ENCODE data around the gene CYP2C8. TPM values are rescaled to one million over a fixed set of nuclear protein-coding genes. Genes with fewer than 3 reads are reported as not detected.
"Not testable (repeated sequence)": the region's sequence is repeated elsewhere in the genome, so short reads cannot be mapped to it uniquely, and the experiment has no call there.

CYP2C8 gene
- total RNA-seq: under 1 TPM in 1 of 4 donors, not detected in 3; 0.31 TPM
- 0.11 TPM for polyA plus RNA-seq
- long read RNA-seq, donor 1: 0 reads
- long read RNA-seq, donor 2: 0 reads
- long read RNA-seq, donor 3: 0 reads
- long read RNA-seq, donor 4: 0 reads

DNA sequence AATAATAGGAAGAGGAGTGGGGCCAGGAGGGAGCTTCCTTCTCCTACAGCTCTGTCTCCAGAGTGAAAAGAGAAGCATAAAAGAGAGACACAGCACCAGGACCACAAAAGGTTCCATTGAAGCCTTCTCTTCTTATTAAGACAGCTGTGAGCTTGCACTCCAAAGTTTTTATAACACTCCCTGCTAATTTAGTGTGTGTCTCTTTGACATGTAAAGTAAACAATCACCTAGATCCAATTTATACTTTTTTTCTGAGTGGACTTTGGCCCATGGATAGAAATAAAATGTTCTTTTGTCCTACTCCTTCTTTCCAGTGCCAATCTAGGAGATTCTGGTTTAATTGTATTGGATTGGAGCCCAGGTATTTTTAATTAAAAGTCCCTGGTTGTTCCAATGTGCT, at the start of gene CYP2C8:
Gene CYP2C8 (minus strand): TSS at position 212 of the 400 bp plus-strand sequence. CDS start 95 bp downstream, at position 117.
- Histone ChIP-seq H3K4me1 (ENCODE audit: control insufficient read depth, insufficient read depth, low read length) (no peaks in the 10 kb centered on the region), H3K4me3 (ENCODE audit: low read length) (no peak within 1 kb of the TSS), H3K27me3 (ENCODE audit: control insufficient read depth, insufficient read depth) (no peaks in the 10 kb centered on the region), H3K9me3 (ENCODE audit: control insufficient read depth, low read length) (no peaks in the 10 kb centered on the region), H3K27ac (ENCODE audit: low read length) (no peak within 1 kb of the TSS)
- DNase-seq (no peak), ATAC-seq (no peak)
- intact Hi-C loops (cut with DNase I): no loop called here

DNA sequence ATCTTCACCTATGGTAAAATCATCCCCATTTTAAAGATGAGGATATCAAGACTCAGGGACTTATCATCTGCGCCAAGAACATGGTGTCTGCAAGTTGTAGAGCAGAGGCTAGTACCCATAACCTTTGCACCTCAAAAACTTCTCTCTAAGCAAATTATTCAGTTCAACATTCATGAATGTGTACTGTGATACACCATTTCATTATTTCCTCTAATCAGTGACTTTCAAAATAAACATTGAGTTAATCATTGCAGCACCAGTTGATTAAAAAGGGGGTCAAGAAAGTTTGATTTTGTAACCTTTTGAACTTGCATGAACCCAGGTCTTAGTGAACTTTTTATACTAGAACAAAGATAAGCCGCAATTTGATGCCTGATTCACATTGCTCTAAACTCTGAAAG, 47.6 kb upstream of the CYP2C8 start:
- H3K27ac ChIP-seq (ENCODE audit: low read length): no peak overlapping the region
- WGBS: 66% methylated on average over 2 of the region's 2 CpGs
- H3K9me3 ChIP-seq (ENCODE audit: control insufficient read depth, low read length): no peaks in the 10 kb centered on the region
- no peak for DNase-seq
- intact Hi-C loops (cut with DNase I): no loop called here
- no peaks in the 10 kb centered on the region for H3K27me3 ChIP-seq (ENCODE audit: control insufficient read depth, insufficient read depth)
- H3K4me3 ChIP-seq (ENCODE audit: low read length): no peak overlapping the region
- H3K4me1 ChIP-seq (ENCODE audit: control insufficient read depth, insufficient read depth, low read length): no peaks in the 10 kb centered on the region
- ATAC-seq: no peak

DNA sequence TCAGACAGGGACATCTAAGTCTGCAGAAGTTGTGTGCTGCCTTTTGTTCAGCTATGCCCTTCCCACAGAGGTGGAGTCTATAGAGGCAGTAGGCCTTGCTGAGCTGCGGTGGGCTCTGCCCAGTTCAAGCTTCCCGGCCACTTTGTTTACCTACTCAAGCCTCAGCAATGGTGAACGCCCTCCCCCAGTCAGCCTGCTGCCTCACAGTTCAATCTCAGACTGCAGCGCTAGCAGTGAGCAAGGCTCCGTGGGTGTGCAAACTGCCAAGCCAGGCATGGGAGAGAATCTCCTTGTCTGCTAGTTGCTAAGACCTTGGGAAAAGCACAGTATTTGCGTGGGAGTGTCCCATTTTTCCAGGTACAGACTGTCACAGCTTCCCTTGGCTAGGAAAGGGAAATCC, 41.5 kb upstream of the CYP2C8 start:
- H3K27ac ChIP-seq (ENCODE audit: low read length); H3K4me1 ChIP-seq (ENCODE audit: control insufficient read depth, insufficient read depth, low read length); H3K9me3 ChIP-seq (ENCODE audit: control insufficient read depth, low read length); intact Hi-C loops (cut with DNase I); H3K4me3 ChIP-seq (ENCODE audit: low read length); ATAC-seq; H3K27me3 ChIP-seq (ENCODE audit: control insufficient read depth, insufficient read depth): not testable (repeated sequence)
- peak in 1 of 3 donors; percentile 13 for DNase-seq
- WGBS: 85% methylated on average over 6 of the region's 6 CpGs

DNA sequence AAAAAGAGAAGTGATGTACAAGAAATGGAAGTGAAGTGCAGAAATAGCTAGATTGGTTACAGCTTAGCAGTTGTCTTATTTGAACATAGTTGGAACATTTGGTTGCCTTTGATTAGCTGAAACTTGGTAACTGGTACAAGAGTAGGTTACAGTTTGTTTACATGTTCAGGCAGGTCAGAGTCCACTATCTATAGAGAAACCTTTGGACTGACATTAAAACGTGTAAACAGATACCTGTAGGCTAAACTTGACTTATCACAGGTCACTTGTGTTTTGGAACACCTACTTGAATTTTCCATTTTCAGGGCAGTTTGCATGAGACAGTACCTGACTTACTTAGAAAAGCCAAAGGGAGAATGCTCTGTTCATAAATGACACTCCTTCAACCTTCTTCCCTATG, 28.5 kb upstream of the CYP2C8 start:
- no peak for ATAC-seq
- intact Hi-C loops (cut with DNase I): no loop called here
- no peak for DNase-seq
- H3K27ac ChIP-seq (ENCODE audit: low read length): no peak overlapping the region
- no peaks in the 10 kb centered on the region for H3K9me3 ChIP-seq (ENCODE audit: control insufficient read depth, low read length)
- 46% methylated on average over 1 of the region's 1 CpG for whole genome bisulfite sequencing
- no peak overlapping the region for H3K4me3 ChIP-seq (ENCODE audit: low read length)
- H3K4me1 ChIP-seq (ENCODE audit: control insufficient read depth, insufficient read depth, low read length): no peaks in the 10 kb centered on the region
- H3K27me3 ChIP-seq (ENCODE audit: control insufficient read depth, insufficient read depth): no peaks in the 10 kb centered on the region

DNA sequence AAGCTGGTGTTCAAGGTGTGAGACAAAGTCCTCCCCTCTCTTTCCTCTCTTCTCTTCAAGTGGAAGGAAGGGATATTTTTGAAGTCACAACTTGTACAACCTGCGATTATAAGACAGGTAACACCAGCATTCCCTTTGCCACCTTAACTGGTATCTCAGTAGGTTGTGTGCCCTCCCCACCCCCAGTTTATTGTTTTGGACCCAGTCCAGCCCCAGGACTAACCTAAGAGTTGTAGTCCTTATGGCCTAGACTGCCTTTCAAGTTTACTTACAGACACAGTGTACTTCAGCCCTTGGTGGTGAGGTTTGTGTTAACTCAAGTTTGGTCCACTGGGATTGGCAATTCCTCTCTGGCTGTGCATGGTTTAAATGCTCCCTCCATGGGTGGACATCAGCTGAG, 26.8 kb upstream of the CYP2C8 start:
- ATAC-seq (no peak), DNase-seq (no peak)

GRCh38 chr10:95079626-95080025, 10.3 kb upstream of the CYP2C8 start:
- ATAC-seq; H3K27ac ChIP-seq (ENCODE audit: low read length); H3K4me1 ChIP-seq (ENCODE audit: control insufficient read depth, insufficient read depth, low read length); H3K9me3 ChIP-seq (ENCODE audit: control insufficient read depth, low read length); H3K4me3 ChIP-seq (ENCODE audit: low read length); DNase-seq; intact Hi-C loops (cut with DNase I); H3K27me3 ChIP-seq (ENCODE audit: control insufficient read depth, insufficient read depth): not testable (repeated sequence)
- 76% methylated on average over 4 of the region's 5 CpGs for WGBS

More for the DNA sequence above, 26.8 kb upstream of the CYP2C8 start:
- Histone ChIP-seq H3K4me1 (ENCODE audit: control insufficient read depth, insufficient read depth, low read length) (no peaks in the 10 kb centered on the region), H3K9me3 (ENCODE audit: control insufficient read depth, low read length) (no peaks in the 10 kb centered on the region), H3K4me3 (ENCODE audit: low read length) (no peak overlapping the region), H3K27me3 (ENCODE audit: control insufficient read depth, insufficient read depth) (no peaks in the 10 kb centered on the region), H3K27ac (ENCODE audit: low read length) (no peak overlapping the region)
- intact Hi-C loops (cut with DNase I): no loop called here
- WGBS: 96% methylated on average over 1 of the region's 1 CpG

DNA sequence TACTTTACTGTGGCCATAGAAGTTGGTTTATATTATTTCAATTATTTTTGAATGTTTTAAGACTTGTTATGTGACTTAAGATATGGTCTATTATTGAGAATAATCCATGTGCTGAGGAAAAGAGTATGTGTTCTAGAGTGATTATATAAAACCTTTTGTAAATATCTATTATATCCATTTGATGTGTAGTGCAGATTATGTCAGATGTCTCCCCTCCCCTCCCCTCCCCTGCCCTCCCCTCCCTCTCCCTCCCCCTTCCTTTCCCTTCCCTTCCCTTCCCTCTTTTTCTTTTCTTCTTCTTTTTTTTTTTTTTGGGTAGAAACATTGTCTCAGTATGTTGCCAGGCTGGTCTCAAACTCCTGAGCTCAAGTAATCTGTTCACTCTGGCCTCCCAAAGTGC, 8.3 kb upstream of the CYP2C8 start:
- H3K27ac ChIP-seq (ENCODE audit: low read length): no peak overlapping the region
- DNase-seq (no peak), ATAC-seq (no peak)
- H3K9me3 ChIP-seq (ENCODE audit: control insufficient read depth, low read length): no peaks in the 10 kb centered on the region
- no peak overlapping the region for H3K4me3 ChIP-seq (ENCODE audit: low read length)
- H3K4me1 ChIP-seq (ENCODE audit: control insufficient read depth, insufficient read depth, low read length): no peaks in the 10 kb centered on the region
- H3K27me3 ChIP-seq (ENCODE audit: control insufficient read depth, insufficient read depth): no peaks in the 10 kb centered on the region
- intact Hi-C loops (cut with DNase I): no loop called here

GRCh38 chr10:95071107-95071660, 1.9 kb upstream of the CYP2C8 start:
- no peak for ATAC-seq
- Histone ChIP-seq H3K4me1 (ENCODE audit: control insufficient read depth, insufficient read depth, low read length) (no peaks in the 10 kb centered on the region), H3K27ac (ENCODE audit: low read length) (no peak overlapping the region), H3K27me3 (ENCODE audit: control insufficient read depth, insufficient read depth) (no peaks in the 10 kb centered on the region), H3K4me3 (ENCODE audit: low read length) (no peak overlapping the region), H3K9me3 (ENCODE audit: control insufficient read depth, low read length) (no peaks in the 10 kb centered on the region)
- intact Hi-C loops (cut with DNase I): no loop called here
- no peak for DNase-seq
- WGBS: 70% methylated on average over 3 of the region's 3 CpGs

DNA sequence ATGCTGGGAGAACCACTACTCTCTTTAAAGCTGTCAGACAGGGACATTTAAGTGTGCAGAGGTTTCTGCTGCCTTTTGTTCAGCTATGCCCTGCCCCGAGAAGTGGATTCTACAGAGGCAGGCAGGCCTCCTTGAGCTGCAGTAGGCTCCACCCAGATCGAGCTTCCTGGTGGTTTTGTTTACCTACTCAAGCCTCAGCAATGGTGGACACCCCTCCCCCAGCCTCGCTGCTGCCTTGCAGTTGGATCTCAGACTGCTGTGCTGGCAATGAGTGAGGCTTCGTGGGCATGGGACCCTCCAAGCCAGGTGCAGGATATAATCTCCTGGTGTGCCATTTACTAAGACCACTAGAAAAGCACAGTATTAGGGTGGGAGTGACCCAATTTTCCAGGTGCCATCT, 5.2 kb downstream of the CYP2C8 start:
- ATAC-seq; DNase-seq; H3K4me3 ChIP-seq (ENCODE audit: low read length); H3K4me1 ChIP-seq (ENCODE audit: control insufficient read depth, insufficient read depth, low read length); H3K27me3 ChIP-seq (ENCODE audit: control insufficient read depth, insufficient read depth); intact Hi-C loops (cut with DNase I); H3K9me3 ChIP-seq (ENCODE audit: control insufficient read depth, low read length); H3K27ac ChIP-seq (ENCODE audit: low read length): not testable (repeated sequence)
- WGBS: 82% methylated on average over 4 of the region's 4 CpGs

- 82% methylated on average over 3 of the region's 3 CpGs for WGBS
- no peak for DNase-seq
- Histone ChIP-seq H3K27me3 (ENCODE audit: control insufficient read depth, insufficient read depth) (no peaks in the 10 kb centered on the region), H3K4me3 (ENCODE audit: low read length) (no peak overlapping the region), H3K9me3 (ENCODE audit: control insufficient read depth, low read length) (no peaks in the 10 kb centered on the region), H3K27ac (ENCODE audit: low read length) (no peak overlapping the region), H3K4me1 (ENCODE audit: control insufficient read depth, insufficient read depth, low read length) (no peaks in the 10 kb centered on the region)
- intact Hi-C loops (cut with DNase I): no loop called here
- no peak for ATAC-seq
Observed at GRCh38 chr10:95056744-95057363, 12.4 kb downstream of the CYP2C8 start.

DNA sequence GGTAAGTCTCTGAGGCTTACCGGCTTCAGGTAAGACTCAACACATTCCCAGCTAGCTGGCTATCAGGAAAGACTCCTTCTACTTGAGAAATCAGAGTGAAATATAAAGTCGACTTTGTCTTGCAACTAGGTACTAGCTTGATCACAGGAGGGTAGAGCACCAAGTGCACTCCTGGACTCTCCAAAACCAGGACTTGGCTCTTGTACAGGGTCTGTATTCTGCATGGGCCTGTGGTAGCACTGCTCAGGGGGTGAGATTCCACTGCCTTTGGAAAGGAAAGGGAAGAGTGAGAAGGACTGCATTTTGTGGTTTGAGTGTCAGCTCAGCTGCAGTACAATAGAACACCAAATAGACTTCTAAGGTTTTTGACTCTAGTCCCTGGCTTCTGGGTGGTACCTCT, 19.4 kb downstream of the CYP2C8 start:
- WGBS: 80% methylated on average over 2 of the region's 2 CpGs
- Histone ChIP-seq H3K4me3 (ENCODE audit: low read length) (no peak overlapping the region), H3K9me3 (ENCODE audit: control insufficient read depth, low read length) (no peaks in the 10 kb centered on the region), H3K27ac (ENCODE audit: low read length) (no peak overlapping the region), H3K27me3 (ENCODE audit: control insufficient read depth, insufficient read depth) (no peaks in the 10 kb centered on the region), H3K4me1 (ENCODE audit: control insufficient read depth, insufficient read depth, low read length) (no peaks in the 10 kb centered on the region)
- intact Hi-C loops (cut with DNase I): no loop called here
- DNase-seq (no peak), ATAC-seq (no peak)

DNA sequence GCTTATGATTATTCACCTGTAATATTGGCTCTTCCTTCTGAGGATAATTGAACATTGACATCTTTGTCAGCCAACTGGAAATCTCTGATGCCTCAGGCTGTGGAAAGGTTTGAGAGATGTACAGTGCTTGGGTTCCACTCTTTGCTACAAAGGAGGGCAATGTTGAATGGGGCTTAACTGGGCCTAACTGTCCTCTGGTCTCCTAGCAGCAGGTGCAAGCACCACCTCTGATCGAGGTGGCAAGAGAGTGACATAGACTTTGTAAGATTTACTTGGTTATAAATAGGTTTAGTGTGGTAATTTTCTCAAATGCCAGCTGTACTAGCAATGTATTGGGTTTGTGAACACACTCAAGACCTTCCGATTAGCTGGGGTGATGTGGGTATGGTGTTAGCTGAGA, 21.1 kb downstream of the CYP2C8 start:
- intact Hi-C loops (cut with DNase I): no loop called here
- H3K27ac ChIP-seq (ENCODE audit: low read length): no peak overlapping the region
- WGBS: 57% methylated on average over 2 of the region's 2 CpGs

More for the DNA sequence above, 21.1 kb downstream of the CYP2C8 start:
- ATAC-seq (peak; percentile 89 to 93), DNase-seq (peak in 2 of 3 donors; percentile 12 to 31)
- no peaks in the 10 kb centered on the region for H3K4me1 ChIP-seq (ENCODE audit: control insufficient read depth, insufficient read depth, low read length)
- no peaks in the 10 kb centered on the region for H3K27me3 ChIP-seq (ENCODE audit: control insufficient read depth, insufficient read depth)
- no peak overlapping the region for H3K4me3 ChIP-seq (ENCODE audit: low read length)
- no peaks in the 10 kb centered on the region for H3K9me3 ChIP-seq (ENCODE audit: control insufficient read depth, low read length)

Data from right cardiac atrium (tissue), 5 donors.